ENCODE data around the gene CCDC93.
"Not testable (repeated sequence)": the region's sequence is repeated elsewhere in the genome, so short reads cannot be mapped to it uniquely, and the experiment has no call there.

Gene CCDC93

GRCh38 chr2:117931978-117932377 lies 81.9 kb downstream of the CCDC93 start:
- TF ChIP-seq MAX (IDR thresholded peaks at IDR 0.05; ENCODE audit: low read depth, low read length) (no peak), MYC (IDR thresholded peaks at IDR 0.05; ENCODE audit: low read depth, low read length) (no peak), POLR2A (IDR thresholded peaks at IDR 0.05; ENCODE audit: extremely low read depth, insufficient read length) (no peak), CTCF (IDR thresholded peaks at IDR 0.05; ENCODE audit: low read depth, low read length) (no peak)
- no peak for DNase-seq (ENCODE audit: low read depth)

GRCh38 chr2:117931266-117931665 lies 82.6 kb downstream of the CCDC93 start:
- DNase-seq (ENCODE audit: low read depth), result no peak
- H3K4me3 ChIP-seq (ENCODE audit: low read depth, low read length), result no peak overlapping the region
- TF ChIP-seq MYC (IDR thresholded peaks at IDR 0.05; ENCODE audit: low read depth, low read length) (no peak), POLR2A (IDR thresholded peaks at IDR 0.05; ENCODE audit: extremely low read depth, insufficient read length) (no peak), MAX (IDR thresholded peaks at IDR 0.05; ENCODE audit: low read depth, low read length) (no peak), CTCF (IDR thresholded peaks at IDR 0.05; ENCODE audit: low read depth, low read length) (no peak)

More at GRCh38 chr2:117931978-117932377, 81.9 kb downstream of the CCDC93 start:
- H3K4me3 ChIP-seq (ENCODE audit: low read depth, low read length), result no peak overlapping the region

GRCh38 chr2:117930775-117931174 lies 83.1 kb downstream of the CCDC93 start:
- DNase-seq (ENCODE audit: low read depth), result no peak
- TF ChIP-seq CTCF (IDR thresholded peaks at IDR 0.05; ENCODE audit: low read depth, low read length) (no peak), MAX (IDR thresholded peaks at IDR 0.05; ENCODE audit: low read depth, low read length) (no peak), MYC (IDR thresholded peaks at IDR 0.05; ENCODE audit: low read depth, low read length) (no peak), POLR2A (IDR thresholded peaks at IDR 0.05; ENCODE audit: extremely low read depth, insufficient read length) (no peak)
- no peak overlapping the region for H3K4me3 ChIP-seq (ENCODE audit: low read depth, low read length)

- DNase-seq (ENCODE audit: low read depth); H3K4me3 ChIP-seq (ENCODE audit: low read depth, low read length): not testable (repeated sequence)
Observed at GRCh38 chr2:117923471-117923870, 90.4 kb downstream of the CCDC93 start.

- H3K4me3 ChIP-seq (ENCODE audit: low read depth, low read length), result no peak overlapping the region
- no peak for DNase-seq (ENCODE audit: low read depth)
- TF ChIP-seq MYC (IDR thresholded peaks at IDR 0.05; ENCODE audit: low read depth, low read length) (no peak), CTCF (IDR thresholded peaks at IDR 0.05; ENCODE audit: low read depth, low read length) (no peak), MAX (IDR thresholded peaks at IDR 0.05; ENCODE audit: low read depth, low read length) (no peak), POLR2A (IDR thresholded peaks at IDR 0.05; ENCODE audit: extremely low read depth, insufficient read length) (no peak)
Observed at GRCh38 chr2:117921520-117921919, 92.3 kb downstream of the CCDC93 start.

GRCh38 chr2:117918608-117919007 lies 95.3 kb downstream of the CCDC93 start:
- H3K4me3 ChIP-seq (ENCODE audit: low read depth, low read length), result no peak overlapping the region
- TF ChIP-seq MYC (IDR thresholded peaks at IDR 0.05; ENCODE audit: low read depth, low read length), result no peak
- TF ChIP-seq POLR2A (IDR thresholded peaks at IDR 0.05; ENCODE audit: extremely low read depth, insufficient read length), result no peak
- TF ChIP-seq CTCF (IDR thresholded peaks at IDR 0.05; ENCODE audit: low read depth, low read length), result no peak
- no peak for TF ChIP-seq MAX (IDR thresholded peaks at IDR 0.05; ENCODE audit: low read depth, low read length)
- DNase-seq (ENCODE audit: low read depth), result no peak
